HEK293 (cell line): Measurements from ENCODE around the gene TBCK.

ENCODE experiments used
- GLI4 ChIP-seq: fragments of 450-650 bp; formaldehyde crosslinking; IDR thresholded peaks from 2 replicates; pipeline ENCODE4 v1.5.1; 2016; ENCODE audit warnings: missing biosample characterization, missing genetic modification characterization
- GLIS1 ChIP-seq: fragments of 450-650 bp; formaldehyde crosslinking; IDR thresholded peaks from 2 replicates; pipeline ENCODE4 v1.5.1; 2016; ENCODE audit warnings: missing biosample characterization, missing genetic modification characterization
- TCF7L2 ChIP-seq: IDR thresholded peaks from 2 replicates; pipeline ENCODE4 v1.6.1; 2011; ENCODE audit warnings: low read depth, mild to moderate bottlenecking, inconsistent platforms, low read length, moderate library complexity, borderline replicate concordance
- ZNF174 ChIP-seq: fragments of 450-650 bp; formaldehyde crosslinking; IDR thresholded peaks from 2 replicates; pipeline ENCODE4 v1.5.0; 2017; ENCODE audit warnings: missing biosample characterization, mild to moderate bottlenecking, missing genetic modification characterization
- ZNF629 ChIP-seq: fragments of 450-650 bp; formaldehyde crosslinking; IDR thresholded peaks from 2 replicates; pipeline ENCODE4 v1.5.1; 2017; ENCODE audit warnings: missing biosample characterization, missing genetic modification characterization
- ZNF843 ChIP-seq: fragments of 450-650 bp; formaldehyde crosslinking; IDR thresholded peaks from 2 replicates; pipeline ENCODE4 v1.5.1; 2016; ENCODE audit warnings: missing biosample characterization, missing genetic modification characterization
- TF ChIP-seq, protein P1 (sequence below): fragments of 450-650 bp; formaldehyde crosslinking; IDR thresholded peaks from 2 replicates; pipeline ENCODE4 v1.5.1; 2016; ENCODE audit warnings: missing biosample characterization, missing genetic modification characterization
- TF ChIP-seq, protein P2 (sequence below): fragments of 450-650 bp; formaldehyde crosslinking; IDR thresholded peaks from 2 replicates; pipeline ENCODE4 v1.5.1; 2016; ENCODE audit warnings: missing biosample characterization, missing genetic modification characterization
- TF ChIP-seq, protein P3 (sequence below): fragments of 450-650 bp; formaldehyde crosslinking; IDR thresholded peaks from 2 replicates; pipeline ENCODE4 v1.5.1; 2016; ENCODE audit warnings: missing biosample characterization, missing genetic modification characterization
- TF ChIP-seq, protein P4 (sequence below): fragments of 450-650 bp; formaldehyde crosslinking; IDR thresholded peaks from 2 replicates; pipeline ENCODE4 v1.5.1; 2016; ENCODE audit warnings: missing biosample characterization, missing genetic modification characterization, low read depth

DNA sequence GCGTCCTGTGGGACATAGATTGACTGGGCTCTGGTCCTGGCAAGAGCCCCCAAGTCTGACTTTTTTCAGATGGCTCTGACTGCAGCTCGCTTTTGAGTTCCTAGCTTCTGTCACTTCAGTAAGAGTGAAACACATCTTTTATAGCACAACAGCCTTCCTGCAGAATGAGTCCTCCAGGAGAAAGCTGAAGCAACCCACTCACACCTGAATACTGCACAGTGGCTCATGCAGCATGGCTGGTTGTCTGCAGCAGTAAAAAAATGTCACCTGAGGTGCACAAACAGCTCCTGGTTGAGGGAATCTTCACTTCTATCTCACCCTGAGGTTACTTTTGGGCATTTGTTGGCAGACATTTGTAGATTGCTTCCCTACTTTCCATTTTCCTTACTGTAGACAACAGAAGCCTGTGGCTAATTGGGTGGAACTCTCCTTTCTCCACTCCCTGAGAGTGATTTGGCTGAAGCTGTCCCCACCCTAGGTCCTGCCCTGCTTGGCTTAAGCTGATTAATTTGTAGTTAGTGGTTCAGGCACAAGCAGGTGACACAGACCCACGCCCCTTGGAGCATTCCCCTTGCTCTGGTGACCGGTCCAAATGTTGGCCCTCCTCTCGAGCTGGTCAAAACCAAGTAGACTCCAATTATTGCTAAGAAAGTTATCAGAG lies 321.0 kb downstream of the TBCK start:
- TF ChIP-seq GLI4 (no peak), TCF7L2 (no peak), GLIS1 (tag by site-specific recombination) (no peak), ZNF174 (tag by site-specific recombination) (no peak), ZNF629 (tag by site-specific recombination) (no peak), ZNF843 (tag by site-specific recombination) (no peak)
- TF ChIP-seq, protein P1, sequence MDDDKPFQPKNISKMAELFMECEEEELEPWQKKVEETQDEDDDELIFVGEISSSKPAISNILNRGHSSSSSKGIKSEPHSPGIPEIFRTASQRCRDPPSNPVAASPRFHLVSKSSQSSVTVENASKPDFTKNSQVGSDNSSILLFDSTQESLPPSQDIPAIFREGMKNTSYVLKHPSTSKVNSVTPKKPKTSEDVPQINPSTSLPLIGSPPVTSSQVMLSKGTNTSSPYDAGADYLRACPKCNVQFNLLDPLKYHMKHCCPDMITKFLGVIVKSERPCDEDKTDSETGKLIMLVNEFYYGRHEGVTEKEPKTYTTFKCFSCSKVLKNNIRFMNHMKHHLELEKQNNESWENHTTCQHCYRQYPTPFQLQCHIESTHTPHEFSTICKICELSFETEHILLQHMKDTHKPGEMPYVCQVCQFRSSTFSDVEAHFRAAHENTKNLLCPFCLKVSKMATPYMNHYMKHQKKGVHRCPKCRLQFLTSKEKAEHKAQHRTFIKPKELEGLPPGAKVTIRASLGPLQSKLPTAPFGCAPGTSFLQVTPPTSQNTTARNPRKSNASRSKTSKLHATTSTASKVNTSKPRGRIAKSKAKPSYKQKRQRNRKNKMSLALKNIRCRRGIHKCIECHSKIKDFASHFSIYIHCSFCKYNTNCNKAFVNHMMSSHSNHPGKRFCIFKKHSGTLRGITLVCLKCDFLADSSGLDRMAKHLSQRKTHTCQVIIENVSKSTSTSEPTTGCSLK (tag by site-specific recombination): no peak
- TF ChIP-seq, protein P2, sequence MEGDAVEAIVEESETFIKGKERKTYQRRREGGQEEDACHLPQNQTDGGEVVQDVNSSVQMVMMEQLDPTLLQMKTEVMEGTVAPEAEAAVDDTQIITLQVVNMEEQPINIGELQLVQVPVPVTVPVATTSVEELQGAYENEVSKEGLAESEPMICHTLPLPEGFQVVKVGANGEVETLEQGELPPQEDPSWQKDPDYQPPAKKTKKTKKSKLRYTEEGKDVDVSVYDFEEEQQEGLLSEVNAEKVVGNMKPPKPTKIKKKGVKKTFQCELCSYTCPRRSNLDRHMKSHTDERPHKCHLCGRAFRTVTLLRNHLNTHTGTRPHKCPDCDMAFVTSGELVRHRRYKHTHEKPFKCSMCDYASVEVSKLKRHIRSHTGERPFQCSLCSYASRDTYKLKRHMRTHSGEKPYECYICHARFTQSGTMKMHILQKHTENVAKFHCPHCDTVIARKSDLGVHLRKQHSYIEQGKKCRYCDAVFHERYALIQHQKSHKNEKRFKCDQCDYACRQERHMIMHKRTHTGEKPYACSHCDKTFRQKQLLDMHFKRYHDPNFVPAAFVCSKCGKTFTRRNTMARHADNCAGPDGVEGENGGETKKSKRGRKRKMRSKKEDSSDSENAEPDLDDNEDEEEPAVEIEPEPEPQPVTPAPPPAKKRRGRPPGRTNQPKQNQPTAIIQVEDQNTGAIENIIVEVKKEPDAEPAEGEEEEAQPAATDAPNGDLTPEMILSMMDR: no peak
- TF ChIP-seq, protein P3, sequence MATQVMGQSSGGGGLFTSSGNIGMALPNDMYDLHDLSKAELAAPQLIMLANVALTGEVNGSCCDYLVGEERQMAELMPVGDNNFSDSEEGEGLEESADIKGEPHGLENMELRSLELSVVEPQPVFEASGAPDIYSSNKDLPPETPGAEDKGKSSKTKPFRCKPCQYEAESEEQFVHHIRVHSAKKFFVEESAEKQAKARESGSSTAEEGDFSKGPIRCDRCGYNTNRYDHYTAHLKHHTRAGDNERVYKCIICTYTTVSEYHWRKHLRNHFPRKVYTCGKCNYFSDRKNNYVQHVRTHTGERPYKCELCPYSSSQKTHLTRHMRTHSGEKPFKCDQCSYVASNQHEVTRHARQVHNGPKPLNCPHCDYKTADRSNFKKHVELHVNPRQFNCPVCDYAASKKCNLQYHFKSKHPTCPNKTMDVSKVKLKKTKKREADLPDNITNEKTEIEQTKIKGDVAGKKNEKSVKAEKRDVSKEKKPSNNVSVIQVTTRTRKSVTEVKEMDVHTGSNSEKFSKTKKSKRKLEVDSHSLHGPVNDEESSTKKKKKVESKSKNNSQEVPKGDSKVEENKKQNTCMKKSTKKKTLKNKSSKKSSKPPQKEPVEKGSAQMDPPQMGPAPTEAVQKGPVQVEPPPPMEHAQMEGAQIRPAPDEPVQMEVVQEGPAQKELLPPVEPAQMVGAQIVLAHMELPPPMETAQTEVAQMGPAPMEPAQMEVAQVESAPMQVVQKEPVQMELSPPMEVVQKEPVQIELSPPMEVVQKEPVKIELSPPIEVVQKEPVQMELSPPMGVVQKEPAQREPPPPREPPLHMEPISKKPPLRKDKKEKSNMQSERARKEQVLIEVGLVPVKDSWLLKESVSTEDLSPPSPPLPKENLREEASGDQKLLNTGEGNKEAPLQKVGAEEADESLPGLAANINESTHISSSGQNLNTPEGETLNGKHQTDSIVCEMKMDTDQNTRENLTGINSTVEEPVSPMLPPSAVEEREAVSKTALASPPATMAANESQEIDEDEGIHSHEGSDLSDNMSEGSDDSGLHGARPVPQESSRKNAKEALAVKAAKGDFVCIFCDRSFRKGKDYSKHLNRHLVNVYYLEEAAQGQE (tag by site-specific recombination): no peak
- TF ChIP-seq, protein P4, sequence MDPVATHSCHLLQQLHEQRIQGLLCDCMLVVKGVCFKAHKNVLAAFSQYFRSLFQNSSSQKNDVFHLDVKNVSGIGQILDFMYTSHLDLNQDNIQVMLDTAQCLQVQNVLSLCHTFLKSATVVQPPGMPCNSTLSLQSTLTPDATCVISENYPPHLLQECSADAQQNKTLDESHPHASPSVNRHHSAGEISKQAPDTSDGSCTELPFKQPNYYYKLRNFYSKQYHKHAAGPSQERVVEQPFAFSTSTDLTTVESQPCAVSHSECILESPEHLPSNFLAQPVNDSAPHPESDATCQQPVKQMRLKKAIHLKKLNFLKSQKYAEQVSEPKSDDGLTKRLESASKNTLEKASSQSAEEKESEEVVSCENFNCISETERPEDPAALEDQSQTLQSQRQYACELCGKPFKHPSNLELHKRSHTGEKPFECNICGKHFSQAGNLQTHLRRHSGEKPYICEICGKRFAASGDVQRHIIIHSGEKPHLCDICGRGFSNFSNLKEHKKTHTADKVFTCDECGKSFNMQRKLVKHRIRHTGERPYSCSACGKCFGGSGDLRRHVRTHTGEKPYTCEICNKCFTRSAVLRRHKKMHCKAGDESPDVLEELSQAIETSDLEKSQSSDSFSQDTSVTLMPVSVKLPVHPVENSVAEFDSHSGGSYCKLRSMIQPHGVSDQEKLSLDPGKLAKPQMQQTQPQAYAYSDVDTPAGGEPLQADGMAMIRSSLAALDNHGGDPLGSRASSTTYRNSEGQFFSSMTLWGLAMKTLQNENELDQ (tag by site-specific recombination): no peak
